Right hindlimb (tissue), 1 donor: ENCODE results near the gene FPGS.
A peak's percentile ranks its signal among the peaks of the same experiment; 100 is the strongest.
"Not testable (repeated sequence)": the region's sequence is repeated elsewhere in the genome, so short reads cannot be mapped to it uniquely, and the experiment has no call there.

Experiments
- DNase-seq: peaks from one replicate; pipeline ENCODE4 v3.0.0-alpha.2; 2018

Gene FPGS

GRCh38 chr9:127814619-127815511 lies 12.2 kb downstream of the FPGS start:
- DNase-seq = no peak

GRCh38 chr9:127815512-127816361 lies 13.1 kb downstream of the FPGS start:
- no peak for DNase-seq

- DNase-seq = no peak
These were observed 13.7 kb downstream of the FPGS start for GRCh38 chr9:127816362-127816725.

- no peak for DNase-seq
These were observed 14.0 kb downstream of the FPGS start for GRCh38 chr9:127816728-127817127.

GRCh38 chr9:127817881-127818434 lies 15.3 kb downstream of the FPGS start:
- peak; percentile 78 for DNase-seq

GRCh38 chr9:127818574-127818973 lies 15.9 kb downstream of the FPGS start:
- DNase-seq = no peak

GRCh38 chr9:127822108-127822507 lies 19.4 kb downstream of the FPGS start:
- DNase-seq = no peak

GRCh38 chr9:127825319-127826051 lies 22.8 kb downstream of the FPGS start:
- DNase-seq = no peak

GRCh38 chr9:127826253-127826913 lies 23.7 kb downstream of the FPGS start:
- no peak for DNase-seq

GRCh38 chr9:127828262-127829031 lies 25.8 kb downstream of the FPGS start:
- peak; percentile 89 for DNase-seq

GRCh38 chr9:127829205-127829906 lies 26.7 kb downstream of the FPGS start:
- DNase-seq = no peak

GRCh38 chr9:127832248-127832647 lies 29.6 kb downstream of the FPGS start:
- no peak for DNase-seq

- DNase-seq = no peak
These were observed 30.9 kb downstream of the FPGS start for GRCh38 chr9:127833555-127833954.

GRCh38 chr9:127835991-127836516 lies 33.4 kb downstream of the FPGS start:
- peak; percentile 74 for DNase-seq

- DNase-seq = not testable (repeated sequence)
These were observed 33.9 kb downstream of the FPGS start for GRCh38 chr9:127836561-127836960.

- DNase-seq = no peak
These were observed 34.7 kb downstream of the FPGS start for GRCh38 chr9:127837346-127837745.

- peak; percentile 70 for DNase-seq
These were observed 35.8 kb downstream of the FPGS start for GRCh38 chr9:127838375-127839078.

GRCh38 chr9:127841087-127841835 lies 38.6 kb downstream of the FPGS start:
- no peak for DNase-seq

GRCh38 chr9:127844821-127845359 lies 42.2 kb downstream of the FPGS start:
- DNase-seq = no peak
